ENCODE measurements around the gene GPBAR1.

GPBAR1 gene

DNA sequence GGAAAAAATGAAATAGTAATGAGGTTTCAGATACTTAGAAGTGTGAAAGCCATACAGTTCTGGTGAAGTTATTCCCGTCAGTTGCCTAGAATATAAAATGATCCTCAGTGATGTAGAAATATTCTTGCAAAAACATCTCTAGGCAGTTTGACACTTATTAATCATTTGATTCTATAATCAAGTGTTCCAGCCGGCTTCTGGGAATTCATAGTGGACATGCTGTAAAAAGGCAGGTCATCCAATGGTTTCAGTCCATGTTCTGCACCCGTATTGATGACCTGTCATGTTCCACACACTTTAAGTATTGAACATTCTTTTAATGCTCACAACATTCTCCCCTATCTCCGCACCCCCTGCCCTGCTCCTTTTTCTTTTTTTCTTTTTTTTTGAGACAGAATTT is 24.0 kb upstream of the GPBAR1 start:
- DNase-seq: no peak

DNA sequence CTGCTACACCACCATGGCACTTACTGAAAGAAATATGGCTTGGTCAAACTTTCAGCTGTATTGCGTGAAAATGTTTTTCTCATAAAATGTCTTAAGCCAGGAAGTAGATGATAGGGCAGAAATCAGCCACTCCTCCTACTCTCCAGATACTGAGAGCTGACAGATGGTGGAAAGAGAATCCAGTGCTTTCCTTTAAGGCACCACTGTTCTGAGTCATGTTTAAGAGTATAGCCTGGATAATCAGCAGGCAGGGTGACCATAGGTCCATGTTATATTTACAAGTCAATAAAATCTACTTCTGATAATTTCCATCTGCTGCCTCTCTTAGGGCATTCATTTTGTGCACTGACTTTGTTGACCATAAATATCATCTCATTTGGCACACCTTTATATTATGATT is 21.9 kb upstream of the GPBAR1 start:
- no peak for DNase-seq
- intact Hi-C loops (cut with DNase I): no loop called here

More for the DNA sequence above, 24.0 kb upstream of the GPBAR1 start:
- intact Hi-C loops (cut with DNase I): no loop called here

DNA sequence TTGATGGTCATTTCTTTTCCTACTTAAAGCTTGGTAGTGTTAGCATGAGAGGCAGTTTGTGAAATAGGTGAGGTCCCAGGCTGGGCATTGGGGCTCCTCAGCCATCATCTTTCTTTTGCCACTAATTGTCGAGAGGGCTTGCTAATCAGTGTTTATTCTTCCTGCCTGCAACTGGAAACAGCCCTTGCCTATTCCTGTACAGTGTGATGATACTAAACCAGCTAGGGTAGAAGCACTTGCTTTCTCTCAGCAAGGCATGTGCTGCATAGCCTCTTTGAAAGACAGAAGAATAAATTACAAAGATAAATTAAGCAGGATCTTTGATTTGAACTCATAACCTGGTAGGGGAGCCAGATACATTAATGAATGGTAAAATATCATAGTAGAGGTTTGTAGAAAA is 16.6 kb upstream of the GPBAR1 start:
- intact Hi-C loops (cut with DNase I): no loop called here
- no peak for DNase-seq

GRCh38 chr2:218244665-218245064 is 16.1 kb upstream of the GPBAR1 start:
- intact Hi-C loops (cut with DNase I): no loop called here
- no peak for DNase-seq

GRCh38 chr2:218245214-218245613 is 15.6 kb upstream of the GPBAR1 start:
- DNase-seq: no peak
- intact Hi-C loops (cut with DNase I): no loop called here

DNA sequence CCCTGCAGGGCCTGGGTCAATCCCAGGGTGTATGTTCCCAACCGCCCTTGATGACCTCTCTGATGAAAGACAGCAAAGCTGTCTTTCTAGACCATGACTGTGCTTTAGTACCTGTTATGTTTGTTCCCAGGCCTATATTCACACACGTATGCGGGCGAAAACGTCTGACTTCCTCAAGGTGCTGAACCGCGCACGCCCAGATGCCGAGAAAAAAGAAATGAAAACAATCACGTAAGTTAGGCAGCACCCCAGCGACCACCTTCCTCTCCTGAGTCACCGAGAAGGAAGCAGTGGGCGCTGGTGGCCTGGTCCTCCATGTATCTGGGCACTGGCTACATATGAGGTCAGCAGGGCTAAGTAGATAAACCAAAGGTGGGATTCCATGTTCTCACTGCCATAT is 11.1 kb upstream of the GPBAR1 start:
- no peak for DNase-seq
- intact Hi-C loops (cut with DNase I): no loop called here

- intact Hi-C loops (cut with DNase I): no loop called here
- DNase-seq: peak in 3 of 10 donors; percentile 37 to 88 (median 85)
Measured at GRCh38 chr2:218252509-218253231, 8.1 kb upstream of the GPBAR1 start.

DNA sequence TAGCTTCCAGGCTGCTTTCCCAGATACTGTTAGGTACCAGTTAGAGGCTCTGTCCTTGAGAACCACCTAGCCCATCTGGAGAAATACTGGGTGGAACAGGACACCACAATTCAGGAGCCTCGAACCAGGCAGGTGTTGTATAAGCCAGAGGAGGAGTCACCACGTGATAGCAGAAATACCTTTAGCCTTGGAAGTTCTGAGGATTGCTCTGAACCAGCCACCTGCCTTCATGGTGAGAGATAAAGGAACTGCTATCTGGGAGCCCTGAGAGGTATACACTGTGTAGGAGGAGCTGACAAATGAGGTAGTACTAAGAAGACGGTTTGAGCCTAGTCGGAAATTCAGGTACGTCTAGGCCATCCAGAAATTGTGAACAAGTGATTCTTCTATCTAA is 7.6 kb upstream of the GPBAR1 start:
- intact Hi-C loops (cut with DNase I): no loop called here
- peak in 1 of 10 donors; percentile 22 for DNase-seq

DNA sequence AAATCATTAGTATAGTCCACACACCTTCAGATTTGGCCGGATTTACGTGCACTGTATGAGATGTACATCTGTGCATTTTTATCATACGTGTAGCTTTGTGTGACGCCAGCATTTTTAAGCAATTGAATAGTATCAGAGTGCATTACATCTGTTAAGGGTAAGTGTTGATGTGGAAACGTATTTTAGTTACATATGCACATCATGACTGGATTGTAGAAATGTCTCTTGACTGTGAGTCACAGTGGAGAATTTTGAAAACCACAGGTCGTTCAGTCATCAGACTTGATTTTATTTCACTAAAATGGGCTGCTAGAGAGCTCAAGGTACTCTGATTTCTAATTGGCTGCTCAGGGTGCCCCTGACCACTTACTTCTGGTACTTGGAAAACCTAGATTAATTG is 5.4 kb upstream of the GPBAR1 start:
- peak in 1 of 10 donors; percentile 5 for DNase-seq
- intact Hi-C loops (cut with DNase I): no loop called here

- intact Hi-C loops (cut with DNase I): no loop called here
- DNase-seq: peak in 2 of 10 donors; percentile 25 to 32
Measured at GRCh38 chr2:218256612-218257350, 4.0 kb upstream of the GPBAR1 start.

- peak in 2 of 10 donors; percentile 18 to 55 for DNase-seq
- intact Hi-C loops (cut with DNase I): no loop called here
Measured at GRCh38 chr2:218257390-218257981, 3.3 kb upstream of the GPBAR1 start.

DNA sequence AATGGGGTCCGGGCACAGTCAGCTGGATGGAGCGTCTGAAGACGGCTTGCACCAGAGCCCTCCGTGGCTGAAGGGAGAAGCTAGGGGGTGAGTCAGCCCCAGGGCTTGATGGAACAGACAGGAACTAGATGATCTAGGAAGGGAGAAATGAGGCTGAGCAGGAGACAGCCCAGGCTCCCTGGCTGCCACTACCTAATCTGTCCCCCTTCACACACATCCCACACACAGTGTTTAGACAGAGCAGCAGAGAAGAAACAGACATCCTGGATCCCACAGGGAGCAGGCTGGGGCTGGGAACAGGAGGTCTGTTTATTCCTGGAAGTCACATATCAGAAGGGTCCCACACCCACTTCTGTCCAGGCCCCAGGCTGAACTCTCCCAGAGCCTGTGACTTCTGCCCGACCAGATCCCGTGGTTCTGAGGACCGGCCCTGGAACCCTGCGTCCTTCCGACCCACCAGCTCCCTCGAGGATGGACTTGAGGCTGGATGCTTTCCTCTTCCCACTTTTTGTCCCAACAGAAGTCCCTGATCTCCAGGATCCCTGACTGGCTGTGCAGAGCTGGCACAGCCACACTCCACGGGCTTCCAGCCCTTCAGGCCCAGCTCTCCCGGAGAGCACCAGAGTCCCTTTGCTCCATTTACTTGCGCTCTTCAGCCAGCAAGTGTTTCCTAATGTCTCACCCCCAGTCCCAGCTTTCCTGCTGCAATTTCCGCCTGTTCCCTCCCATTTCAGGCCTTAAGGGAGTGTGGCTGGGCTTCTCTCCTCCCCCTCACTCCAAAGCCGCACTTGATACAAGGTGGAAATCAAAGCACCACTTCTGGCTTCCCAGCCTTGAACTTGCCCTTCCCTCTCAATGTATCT is 1.5 kb upstream of the GPBAR1 start:
- peak in 6 of 10 donors; percentile 42 to 92 (median 69) for DNase-seq
- intact Hi-C loops (cut with DNase I): no loop called here

DNA sequence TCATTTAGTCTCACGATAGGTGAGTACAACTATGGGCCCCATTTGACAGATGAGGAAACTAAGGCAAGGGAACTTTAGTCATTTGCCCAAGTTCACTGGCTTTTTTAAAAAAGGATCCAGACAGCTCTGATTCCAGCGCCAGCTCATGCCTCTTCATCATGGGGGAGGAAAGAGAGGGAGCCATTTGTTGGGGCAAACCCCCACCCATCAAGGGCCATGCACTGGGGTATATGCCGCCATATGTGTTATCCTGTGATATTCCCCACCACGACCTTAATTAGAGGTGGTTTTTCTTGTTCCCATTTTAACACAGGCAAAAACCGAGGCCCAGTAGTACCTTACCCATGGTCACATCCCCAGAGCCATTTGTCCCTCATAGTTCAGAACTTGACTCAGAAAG is 649 bp upstream of the GPBAR1 start:
- DNase-seq: peak in 2 of 10 donors; percentile 2 to 27
- intact Hi-C loops (cut with DNase I): no loop called here

DNA sequence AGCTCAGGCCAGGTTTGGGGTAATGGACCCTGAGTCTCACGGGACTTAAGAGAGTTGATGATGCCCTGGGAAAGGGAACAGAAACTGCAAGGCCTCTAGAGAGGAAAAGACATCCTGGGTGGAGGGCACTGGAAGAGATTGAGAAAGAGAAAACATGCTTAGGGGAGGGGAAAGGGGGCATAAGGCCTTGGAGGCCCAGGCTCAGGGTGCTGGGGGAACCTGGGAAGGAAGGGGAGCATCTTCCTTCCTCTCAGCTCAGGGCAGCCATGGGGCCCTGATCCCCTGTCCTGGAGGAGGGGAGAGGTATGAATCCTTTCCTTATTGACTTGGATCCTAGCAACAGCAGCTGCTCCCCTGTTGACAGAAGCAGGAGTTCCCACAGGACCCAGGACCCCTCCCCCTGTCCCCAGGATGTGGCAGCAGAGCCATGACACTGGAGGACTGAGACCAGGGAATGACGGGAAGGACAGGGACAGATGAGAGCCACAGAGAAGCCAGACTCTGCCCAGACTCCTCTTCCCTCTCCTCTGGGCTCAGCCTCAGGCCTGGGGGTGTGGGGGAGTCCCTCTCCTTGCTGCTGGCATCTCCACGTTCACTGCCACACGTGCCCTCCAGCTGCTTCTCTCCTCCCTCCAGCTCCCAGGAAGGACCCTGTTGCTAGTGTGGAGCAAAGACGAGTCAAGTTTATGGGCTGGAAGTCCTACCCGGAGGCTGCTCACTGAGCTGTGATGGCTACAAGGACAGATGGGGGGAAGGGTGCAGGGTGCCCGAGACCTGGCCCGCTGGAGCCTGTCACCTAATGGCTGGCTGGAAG is 815 bp downstream of the GPBAR1 start:
- intact Hi-C loops (cut with DNase I): no loop called here
- DNase-seq: peak in 2 of 10 donors; percentile 44 to 51

GRCh38 chr2:218262237-218262600 is 1.4 kb downstream of the GPBAR1 start:
- no peak for DNase-seq
- intact Hi-C loops (cut with DNase I): no loop called here

GRCh38 chr2:218262631-218263586 is 2.1 kb downstream of the GPBAR1 start:
- intact Hi-C loops (cut with DNase I): no loop called here
- DNase-seq: peak in 2 of 10 donors; percentile 77 to 82

GRCh38 chr2:218263817-218264641 is 3.2 kb downstream of the GPBAR1 start:
- intact Hi-C loops (cut with DNase I): no loop called here
- peak in 1 of 10 donors; percentile 55 for DNase-seq
